MCF 10A (cell line): Measurements from ENCODE around the gene OR2V2. TPM values are rescaled to one million over a fixed set of nuclear protein-coding genes. Genes with fewer than 3 reads are reported as not detected.

Experiments used
- BruUV-seq: library from RNA; stranded (reverse); fragments of 400-500 nt; replicated peaks from 2 replicates; lab custom pipeline; 2021; lab: Mats Ljungman, UMichigan
- CTCF ChIA-PET: fragments of 300-600 bp; sonication (Branson Sonifier 250); formaldehyde crosslinking; extraction: SDS; loops from one replicate; lab custom pipeline; 2021; ENCODE audit warnings: antibody characterized with exemption, inconsistent platforms; lab: Yijun Ruan, JAX
- POLR2A ChIA-PET: fragments of 300-600, 350-650 bp; sonication (Branson Sonifier 250); formaldehyde crosslinking; extraction: SDS; loops from one replicate; lab custom pipeline; 2020; ENCODE audit warnings: antibody characterized with exemption, inconsistent platforms; lab: Yijun Ruan, JAX
- DNase-seq: peaks from one replicate; pipeline ENCODE4 v3.0.0-alpha.2; 2018; ENCODE audit not compliant: unreplicated experiment
- H3K27ac Mint-ChIP-seq: one replicate; pipeline ENCODE4 v1.8.0; 2022; ENCODE audit warnings: mild to moderate bottlenecking, low read depth, mixed read lengths; ENCODE audit not compliant: unreplicated experiment
- H3K27me3 Mint-ChIP-seq: one replicate; pipeline ENCODE4 v1.8.0; 2022; ENCODE audit warnings: mixed read lengths; ENCODE audit not compliant: insufficient read depth, unreplicated experiment
- H3K36me3 Mint-ChIP-seq: one replicate; pipeline ENCODE4 v1.8.0; 2022; ENCODE audit warnings: mild to moderate bottlenecking, moderate library complexity, mixed read lengths; ENCODE audit not compliant: insufficient read depth, unreplicated experiment
- H3K4me1 Mint-ChIP-seq: one replicate; pipeline ENCODE4 v1.8.0; 2022; ENCODE audit warnings: mixed read lengths; ENCODE audit not compliant: insufficient read depth, unreplicated experiment
- H3K4me3 Mint-ChIP-seq: one replicate; pipeline ENCODE4 v1.8.0; 2022; ENCODE audit warnings: mild to moderate bottlenecking, moderate library complexity, mixed read lengths; ENCODE audit not compliant: unreplicated experiment
- H3K9me3 Mint-ChIP-seq: one replicate; pipeline ENCODE4 v1.8.0; 2022; ENCODE audit warnings: mixed read lengths; ENCODE audit not compliant: unreplicated experiment
- CTCF ChIP-seq: fragments of 200-600 bp; IDR thresholded peaks from one replicate; pipeline ENCODE4 v1.8.0; 2022; ENCODE audit warnings: antibody characterized with exemption, mild to moderate bottlenecking; ENCODE audit not compliant: unreplicated experiment
- intact Hi-C: fragments of 100-400 bp; cut with micrococcal nuclease; formaldehyde crosslinking; loops from 2 replicates; pipeline ENCODE4 v1.14.1; 2022
- total RNA-seq: library from RNA; stranded (reverse); gene quantifications from 2 replicates; pipeline ENCODE4 v1.2.3, GENCODE V29; 2022

OR2V2 gene
- total RNA-seq, 1 experiment from 2014 or later = not detected

- intact Hi-C loops = no loop called here
- no peak overlapping the region for H3K27ac Mint-ChIP-seq
- no TSS peak for BruUV-seq
- DNase-seq = no peak
- TF ChIP-seq CTCF = no peak
- H3K27me3 Mint-ChIP-seq = peaks cover 45% of the 10 kb centered on the region
- no peaks in the 10 kb centered on the region for H3K4me1 Mint-ChIP-seq
- ChIA-PET POLR2A (no interaction called here), CTCF (interaction anchor here (1.2 to 2.1 kb wide), 2 partner anchors 10 to 16 kb away, joined by 3 to 4 read pairs; no protein-coding TSS in a partner anchor)
- H3K4me3 Mint-ChIP-seq = no peak overlapping the region
- no peaks in the 10 kb centered on the region for H3K9me3 Mint-ChIP-seq
- H3K36me3 Mint-ChIP-seq = no peaks in the 10 kb centered on the region
Observed at GRCh38 chr5:181142054-181142453, 5.3 kb upstream of the OR2V2 start.

DNA sequence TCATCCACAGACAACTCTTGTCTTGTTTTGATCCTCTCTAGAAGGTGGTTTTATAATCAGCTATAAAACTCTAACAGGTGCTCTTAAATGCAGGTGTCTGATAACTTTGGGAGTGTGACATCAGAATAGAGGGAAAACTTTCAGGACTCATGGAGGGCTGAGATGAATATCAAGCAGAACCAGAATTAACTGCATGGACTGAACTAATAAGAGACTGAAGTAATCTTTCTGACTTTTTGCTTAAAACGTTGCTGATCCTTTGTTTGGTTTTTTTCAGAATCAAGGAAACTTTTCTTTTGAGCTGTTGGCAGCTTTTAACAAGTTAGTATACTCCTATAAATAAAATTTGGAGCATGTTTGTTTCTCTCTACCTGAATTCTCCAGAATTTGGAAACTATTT, 2.3 kb upstream of the OR2V2 start:
- no TSS peak for BruUV-seq
- no peak overlapping the region for H3K4me3 Mint-ChIP-seq
- TF ChIP-seq CTCF = no peak
- CTCF ChIA-PET = no interaction called here
- no peak overlapping the region for H3K27ac Mint-ChIP-seq
- no peaks in the 10 kb centered on the region for H3K36me3 Mint-ChIP-seq
- intact Hi-C loops = no loop called here
- H3K9me3 Mint-ChIP-seq = no peaks in the 10 kb centered on the region
- H3K4me1 Mint-ChIP-seq = peaks cover 17% of the 10 kb centered on the region
- peaks cover 60% of the 10 kb centered on the region for H3K27me3 Mint-ChIP-seq
- no peak for DNase-seq
- POLR2A ChIA-PET = interaction anchor here (1.0 kb wide), 1 partner anchor 282 kb away, joined by 3 read pairs; no protein-coding TSS in a partner anchor

DNA sequence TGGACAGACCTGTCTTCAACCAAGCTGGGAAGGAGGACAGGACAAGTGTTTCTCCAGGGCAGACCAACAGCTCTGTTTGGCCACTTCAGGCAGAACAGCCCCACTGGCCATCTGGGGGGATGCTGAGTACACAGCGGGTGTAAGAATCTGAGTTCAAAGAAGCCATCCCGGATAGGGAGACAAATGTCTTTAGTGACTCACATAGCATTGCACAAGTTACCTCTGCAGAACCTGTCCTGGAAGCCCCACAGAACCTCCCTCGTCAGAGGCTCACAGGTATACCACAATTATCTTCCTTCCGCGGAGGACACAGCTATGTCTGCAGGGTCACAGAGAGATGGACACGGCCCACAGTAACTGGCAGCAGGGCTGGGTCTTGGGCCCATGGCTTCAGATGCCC, 2.0 kb downstream of the OR2V2 start:
- intact Hi-C loops = no loop called here
- H3K27me3 Mint-ChIP-seq = peaks cover 25% of the 10 kb centered on the region
- CTCF ChIA-PET = interaction anchor here (0.6 to 2.4 kb wide), 3 partner anchors 9 to 280 kb away, joined by 3 to 11 read pairs (median 10); no protein-coding TSS in a partner anchor

More for the DNA sequence above, 2.0 kb downstream of the OR2V2 start:
- TF ChIP-seq CTCF = no peak
- Mint-ChIP-seq H3K4me3 (no peak overlapping the region), H3K36me3 (no peaks in the 10 kb centered on the region), H3K27ac (no peak overlapping the region), H3K4me1 (peaks cover 24% of the 10 kb centered on the region), H3K9me3 (no peaks in the 10 kb centered on the region)
- POLR2A ChIA-PET = interaction anchor here (0.7 to 1.0 kb wide), 2 partner anchors 38 to 280 kb away, joined by 3 to 5 read pairs; no protein-coding TSS in a partner anchor
- no TSS peak for BruUV-seq
- DNase-seq = peak; percentile 58
